OCI-M2 (cell line): Measurements from ENCODE around the gene RAB44.

ENCODE experiments used
- DNase-seq: peaks from one replicate; lab custom pipeline; 2025; ENCODE audit not compliant: unreplicated experiment; lab: John Stamatoyannopoulos, UW

The RAB44 gene

GRCh38 chr6:36749829-36750489 lies 52.3 kb downstream of the RAB44 start:
- DNase-seq = no peak

- DNase-seq = no peak
Observed at GRCh38 chr6:36751091-36751490, 53.5 kb downstream of the RAB44 start.

- DNase-seq = no peak
Observed at GRCh38 chr6:36751833-36752186, 54.2 kb downstream of the RAB44 start.

GRCh38 chr6:36752187-36752885 lies 54.7 kb downstream of the RAB44 start:
- no peak for DNase-seq

GRCh38 chr6:36752886-36753506 lies 55.4 kb downstream of the RAB44 start:
- DNase-seq = no peak

- no peak for DNase-seq
Observed at GRCh38 chr6:36753671-36754405, 56.2 kb downstream of the RAB44 start.

GRCh38 chr6:36754582-36755434 lies 57.2 kb downstream of the RAB44 start:
- DNase-seq = no peak

- DNase-seq = no peak
Observed at GRCh38 chr6:36755435-36756348, 58.1 kb downstream of the RAB44 start.

- DNase-seq = no peak
Observed at GRCh38 chr6:36756786-36757185, 59.2 kb downstream of the RAB44 start.

GRCh38 chr6:36757206-36757605 lies 59.6 kb downstream of the RAB44 start:
- no peak for DNase-seq

- DNase-seq = no peak
Observed at GRCh38 chr6:36757943-36758508, 60.4 kb downstream of the RAB44 start.

GRCh38 chr6:36758516-36759147 lies 61.0 kb downstream of the RAB44 start:
- DNase-seq = no peak

- DNase-seq = no peak
Observed at GRCh38 chr6:36759148-36759759, 61.6 kb downstream of the RAB44 start.

- no peak for DNase-seq
Observed at GRCh38 chr6:36760685-36761435, 63.2 kb downstream of the RAB44 start.

GRCh38 chr6:36762123-36762522 lies 64.5 kb downstream of the RAB44 start:
- no peak for DNase-seq

- no peak for DNase-seq
Observed at GRCh38 chr6:36765190-36765589, 67.6 kb downstream of the RAB44 start.

- DNase-seq = no peak
Observed at GRCh38 chr6:36765594-36766398, 68.2 kb downstream of the RAB44 start.
